ENCODE results near the gene SMARCB1. TPM values are rescaled to one million over a fixed set of nuclear protein-coding genes. Genes with fewer than 3 reads are reported as not detected.
A peak's percentile ranks its signal among the peaks of the same experiment; 100 is the strongest.

Gene SMARCB1
- total and polyA plus RNA-seq, 8 donors: 52.4 to 166 (median 138) TPM

DNA sequence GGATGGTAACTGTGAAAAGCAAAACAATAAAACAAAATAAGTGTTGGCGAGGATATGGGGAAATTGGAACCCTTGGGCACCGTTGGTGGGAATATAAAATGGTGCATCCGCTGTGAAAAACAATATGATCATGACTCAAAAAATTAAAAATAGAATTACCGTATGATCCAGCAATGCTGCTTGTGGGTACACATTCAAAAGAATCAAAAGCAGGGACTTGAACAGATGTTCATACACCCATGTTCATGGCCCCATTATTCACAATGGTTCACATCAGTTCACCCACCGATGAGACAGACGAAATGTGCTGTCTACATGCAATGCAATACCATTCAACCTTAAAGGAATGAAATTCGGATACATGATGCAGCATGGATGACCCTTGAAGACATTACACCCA is 53.3 kb downstream of the SMARCB1 start:
- TF ChIP-seq, protein P1, sequence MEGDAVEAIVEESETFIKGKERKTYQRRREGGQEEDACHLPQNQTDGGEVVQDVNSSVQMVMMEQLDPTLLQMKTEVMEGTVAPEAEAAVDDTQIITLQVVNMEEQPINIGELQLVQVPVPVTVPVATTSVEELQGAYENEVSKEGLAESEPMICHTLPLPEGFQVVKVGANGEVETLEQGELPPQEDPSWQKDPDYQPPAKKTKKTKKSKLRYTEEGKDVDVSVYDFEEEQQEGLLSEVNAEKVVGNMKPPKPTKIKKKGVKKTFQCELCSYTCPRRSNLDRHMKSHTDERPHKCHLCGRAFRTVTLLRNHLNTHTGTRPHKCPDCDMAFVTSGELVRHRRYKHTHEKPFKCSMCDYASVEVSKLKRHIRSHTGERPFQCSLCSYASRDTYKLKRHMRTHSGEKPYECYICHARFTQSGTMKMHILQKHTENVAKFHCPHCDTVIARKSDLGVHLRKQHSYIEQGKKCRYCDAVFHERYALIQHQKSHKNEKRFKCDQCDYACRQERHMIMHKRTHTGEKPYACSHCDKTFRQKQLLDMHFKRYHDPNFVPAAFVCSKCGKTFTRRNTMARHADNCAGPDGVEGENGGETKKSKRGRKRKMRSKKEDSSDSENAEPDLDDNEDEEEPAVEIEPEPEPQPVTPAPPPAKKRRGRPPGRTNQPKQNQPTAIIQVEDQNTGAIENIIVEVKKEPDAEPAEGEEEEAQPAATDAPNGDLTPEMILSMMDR (IDR thresholded peaks at IDR 0.05): no peak
- DNase-seq: no peak
- no peaks in the 10 kb centered on the region for H3K27me3 ChIP-seq
- H3K9me3 ChIP-seq: no peaks in the 10 kb centered on the region
- no peak overlapping the region for H3K27ac ChIP-seq
- no peak overlapping the region for H3K4me3 ChIP-seq
- peaks cover 0 to 22% of the 10 kb centered on the region in 2 donors for H3K36me3 ChIP-seq
- intact Hi-C loops (cut with DNase I): loop anchor here in 1 of 2 donors (10.0 kb wide), 1 partner anchor 295 kb away; no protein-coding TSS in a partner anchor
- no peak for ATAC-seq
- peaks cover 14 to 29% of the 10 kb centered on the region in 2 donors for H3K4me1 ChIP-seq

DNA sequence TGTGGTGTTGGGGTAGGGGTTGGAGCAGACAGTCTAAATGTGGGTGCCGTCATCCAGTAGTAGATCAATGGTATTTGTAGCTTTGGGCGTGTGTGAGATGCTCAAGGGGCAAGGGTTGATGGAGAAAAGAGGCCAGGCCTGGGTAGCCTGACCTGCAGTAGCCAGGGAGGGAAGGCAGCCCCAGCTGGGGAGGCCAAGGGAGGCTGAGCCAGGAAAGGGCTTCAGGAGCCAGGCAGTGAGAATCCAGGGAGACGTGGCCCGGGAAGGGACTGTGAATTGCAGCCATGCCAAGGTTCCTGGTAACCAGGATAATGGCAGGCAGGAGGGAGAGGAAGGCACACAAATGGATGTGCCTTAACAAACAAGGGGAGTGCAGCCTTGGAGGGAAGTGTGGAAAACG is 54.5 kb downstream of the SMARCB1 start:
- H3K27me3 ChIP-seq: no peaks in the 10 kb centered on the region
- peaks cover 14 to 29% of the 10 kb centered on the region in 2 donors for H3K4me1 ChIP-seq
- TF ChIP-seq, protein P1 (IDR thresholded peaks at IDR 0.05): no peak
- intact Hi-C loops (cut with DNase I): loop anchor here in 1 of 2 donors (10.0 kb wide), 1 partner anchor 296 kb away; no protein-coding TSS in a partner anchor
- H3K9me3 ChIP-seq: no peaks in the 10 kb centered on the region
- H3K27ac ChIP-seq: no peak overlapping the region
- H3K4me3 ChIP-seq: no peak overlapping the region
- DNase-seq: peak in 1 of 4 donors; percentile 30
- peaks cover 0 to 9% of the 10 kb centered on the region in 2 donors for H3K36me3 ChIP-seq
- ATAC-seq: no peak

DNA sequence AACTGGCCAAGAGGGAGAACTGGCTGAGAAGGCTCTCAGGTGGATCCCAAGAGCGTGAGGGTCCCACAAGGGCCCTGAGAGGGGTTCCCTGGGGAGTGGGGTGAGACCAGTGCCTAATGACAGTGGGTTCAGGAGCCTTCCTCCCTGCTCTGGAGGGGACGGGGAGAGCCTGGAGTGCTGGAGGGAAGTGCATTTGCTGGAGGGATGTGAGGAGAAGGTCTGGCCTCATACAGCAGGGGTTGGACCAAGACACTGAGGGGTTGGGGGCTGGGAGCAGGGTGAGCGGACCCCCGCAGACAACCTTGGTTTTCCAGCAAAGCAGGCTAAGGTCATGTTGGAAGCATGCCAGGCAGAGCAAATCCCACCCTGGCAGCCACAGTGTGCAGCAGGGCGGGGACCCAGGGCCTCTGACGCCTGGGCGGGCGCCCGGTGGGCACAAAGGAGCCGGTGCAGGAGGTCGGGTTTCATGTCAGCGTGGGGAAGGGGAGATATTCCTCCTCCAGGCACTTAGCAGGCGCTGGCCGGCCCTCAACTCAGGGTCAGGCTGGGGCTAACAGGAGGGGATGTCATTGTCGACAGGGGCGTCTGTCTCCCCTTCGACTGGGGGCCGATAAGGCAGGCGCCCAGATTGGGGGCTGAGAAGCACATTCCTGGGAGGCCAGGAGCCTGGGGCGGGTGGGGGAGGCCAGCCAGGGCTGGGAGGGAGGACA is 55.1 kb downstream of the SMARCB1 start:
- Histone ChIP-seq H3K4me3 (no peak overlapping the region), H3K27me3 (no peaks in the 10 kb centered on the region), H3K27ac (no peak overlapping the region), H3K36me3 (peaks cover 0 to 3% of the 10 kb centered on the region in 2 donors), H3K4me1 (peaks cover 20 to 34% of the 10 kb centered on the region in 2 donors), H3K9me3 (no peaks in the 10 kb centered on the region)
- intact Hi-C loops (cut with DNase I): loop anchor here in 1 of 2 donors (10.0 kb wide), 1 partner anchor 297 kb away; no protein-coding TSS in a partner anchor
- DNase-seq: peak in 1 of 4 donors; percentile 68
- ATAC-seq: no peak
- TF ChIP-seq, protein P1 (IDR thresholded peaks at IDR 0.05): no peak

DNA sequence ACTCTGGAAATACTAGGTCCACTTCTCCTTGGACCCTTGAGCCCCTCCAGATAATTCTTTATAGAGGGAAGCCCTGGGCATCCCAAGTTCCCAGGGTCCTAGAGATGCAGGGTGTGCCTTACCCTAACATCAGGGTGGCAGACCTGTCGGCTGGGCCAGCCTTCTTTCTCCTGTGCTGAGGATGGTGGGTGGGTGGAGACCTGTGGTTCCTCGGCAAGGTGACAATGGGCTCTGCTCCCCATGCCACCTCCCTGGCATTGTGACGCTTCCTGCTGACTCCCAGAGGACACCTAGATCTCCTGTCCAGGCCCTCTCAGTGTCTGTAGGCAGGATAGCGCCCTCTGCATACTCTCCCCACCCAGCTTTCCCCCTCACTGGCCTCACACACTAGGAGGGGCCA is 55.8 kb downstream of the SMARCB1 start:
- intact Hi-C loops (cut with DNase I): loop anchor here in 1 of 2 donors (10.0 kb wide), 1 partner anchor 298 kb away; no protein-coding TSS in a partner anchor
- no peak overlapping the region for H3K27ac ChIP-seq
- ATAC-seq (no peak), DNase-seq (peak in 1 of 4 donors; percentile 32)
- no peak overlapping the region for H3K4me3 ChIP-seq
- TF ChIP-seq, protein P1 (IDR thresholded peaks at IDR 0.05): no peak
- no peaks in the 10 kb centered on the region for H3K36me3 ChIP-seq
- H3K4me1 ChIP-seq: peaks cover 20 to 32% of the 10 kb centered on the region in 2 donors
- H3K9me3 ChIP-seq: no peaks in the 10 kb centered on the region
- no peaks in the 10 kb centered on the region for H3K27me3 ChIP-seq

DNA sequence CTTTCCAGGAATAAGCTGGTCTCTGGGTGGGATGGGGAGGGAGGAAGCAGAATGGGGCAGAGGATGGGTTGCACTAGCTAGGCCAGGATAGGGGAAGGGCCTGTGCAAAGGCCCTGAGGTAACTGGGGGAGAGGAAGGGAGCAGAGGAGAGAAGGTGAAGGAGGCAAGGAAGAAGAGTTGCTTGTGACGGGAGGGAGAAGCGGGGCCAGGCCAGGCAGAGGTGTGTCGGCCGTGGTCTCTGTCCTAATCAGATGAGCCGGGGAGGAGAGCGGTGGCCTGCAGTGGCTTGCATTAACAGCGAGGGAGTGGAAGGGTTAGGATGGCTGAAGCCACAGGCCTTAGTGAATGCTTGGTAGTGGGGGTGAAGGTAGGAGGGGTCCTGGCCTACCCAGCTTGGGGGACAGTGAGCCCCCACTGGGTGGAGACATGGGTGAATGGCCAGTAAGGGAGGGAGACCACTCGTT is 58.0 kb downstream of the SMARCB1 start:
- H3K36me3 ChIP-seq: no peaks in the 10 kb centered on the region
- H3K4me3 ChIP-seq: no peak overlapping the region
- intact Hi-C loops (cut with DNase I): loop anchor here in 1 of 2 donors (10.0 kb wide), 1 partner anchor 300 kb away; no protein-coding TSS in a partner anchor
- TF ChIP-seq, protein P1 (IDR thresholded peaks at IDR 0.05): no peak
- DNase-seq: peak in 1 of 4 donors; percentile 34
- H3K27ac ChIP-seq: no peak overlapping the region
- no peak for ATAC-seq
- peaks cover 11 to 21% of the 10 kb centered on the region in 2 donors for H3K4me1 ChIP-seq
- no peaks in the 10 kb centered on the region for H3K9me3 ChIP-seq
- H3K27me3 ChIP-seq: peaks cover 0 to 1% of the 10 kb centered on the region in 2 donors
